HG03571 (cell line): ENCODE results near the gene ARL8B.

Experiments used
- ATAC-seq: cut with Tn5 transposase; IDR thresholded peaks from one replicate; pipeline ENCODE4 v1.9.1; 2021; ENCODE audit not compliant: unreplicated experiment

ARL8B gene

DNA sequence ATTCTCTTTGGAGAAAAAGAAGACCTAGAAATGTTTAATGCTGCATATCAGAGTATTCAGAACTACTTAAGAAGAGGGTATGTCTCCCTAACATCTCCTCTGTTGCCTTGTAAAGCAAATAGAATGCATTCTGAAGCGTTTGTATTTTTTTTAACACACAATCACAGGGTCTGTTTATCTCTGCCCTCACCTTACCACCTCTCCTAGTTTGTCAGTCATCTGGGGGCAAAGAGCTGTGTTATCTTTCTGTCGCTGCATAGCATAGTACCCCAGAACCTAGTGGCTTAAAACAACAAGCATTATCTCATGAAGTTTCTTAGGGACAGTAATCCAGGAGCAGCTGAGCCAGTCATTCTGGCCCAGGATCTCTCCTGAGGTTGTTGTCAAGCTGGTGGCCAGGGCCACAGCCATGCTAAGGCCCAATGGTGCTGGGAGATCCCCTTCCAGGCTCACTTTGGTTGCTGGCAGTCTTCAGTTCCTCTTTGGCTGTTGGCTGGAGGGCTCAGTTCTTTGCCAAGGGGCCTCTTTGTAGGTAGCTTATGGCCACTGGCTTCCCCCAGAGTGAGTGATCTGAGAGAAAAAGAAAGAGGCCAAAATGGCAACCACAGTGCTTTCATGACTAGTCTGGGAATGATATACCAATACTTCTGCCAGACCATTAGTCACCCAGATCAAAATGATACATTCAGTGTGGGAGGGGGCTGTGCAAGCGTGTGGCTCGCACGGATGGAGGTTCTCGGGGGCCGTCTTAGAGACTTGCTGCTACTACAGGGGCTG is 83.3 kb downstream of the ARL8B start:
- ATAC-seq: peak; percentile 100

DNA sequence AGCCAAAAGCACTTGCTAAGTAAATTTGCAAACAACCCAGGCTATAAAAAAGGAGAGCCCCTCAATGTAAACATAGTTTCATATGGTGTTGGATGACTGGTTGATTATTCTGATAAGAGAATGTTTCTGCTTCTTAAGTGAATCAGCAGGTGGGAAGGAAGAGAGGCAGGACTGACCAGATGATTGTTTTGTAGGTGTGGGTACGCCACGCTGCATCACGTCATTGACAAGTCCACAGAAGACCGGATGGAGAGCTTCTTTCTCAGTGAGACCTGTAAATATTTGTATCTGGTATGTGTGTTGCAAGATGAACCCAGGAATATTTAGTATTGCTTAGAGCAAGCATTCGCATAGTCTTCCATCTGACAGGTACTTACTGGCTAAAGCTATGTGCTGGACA is 88.8 kb downstream of the ARL8B start:
- ATAC-seq: no peak

DNA sequence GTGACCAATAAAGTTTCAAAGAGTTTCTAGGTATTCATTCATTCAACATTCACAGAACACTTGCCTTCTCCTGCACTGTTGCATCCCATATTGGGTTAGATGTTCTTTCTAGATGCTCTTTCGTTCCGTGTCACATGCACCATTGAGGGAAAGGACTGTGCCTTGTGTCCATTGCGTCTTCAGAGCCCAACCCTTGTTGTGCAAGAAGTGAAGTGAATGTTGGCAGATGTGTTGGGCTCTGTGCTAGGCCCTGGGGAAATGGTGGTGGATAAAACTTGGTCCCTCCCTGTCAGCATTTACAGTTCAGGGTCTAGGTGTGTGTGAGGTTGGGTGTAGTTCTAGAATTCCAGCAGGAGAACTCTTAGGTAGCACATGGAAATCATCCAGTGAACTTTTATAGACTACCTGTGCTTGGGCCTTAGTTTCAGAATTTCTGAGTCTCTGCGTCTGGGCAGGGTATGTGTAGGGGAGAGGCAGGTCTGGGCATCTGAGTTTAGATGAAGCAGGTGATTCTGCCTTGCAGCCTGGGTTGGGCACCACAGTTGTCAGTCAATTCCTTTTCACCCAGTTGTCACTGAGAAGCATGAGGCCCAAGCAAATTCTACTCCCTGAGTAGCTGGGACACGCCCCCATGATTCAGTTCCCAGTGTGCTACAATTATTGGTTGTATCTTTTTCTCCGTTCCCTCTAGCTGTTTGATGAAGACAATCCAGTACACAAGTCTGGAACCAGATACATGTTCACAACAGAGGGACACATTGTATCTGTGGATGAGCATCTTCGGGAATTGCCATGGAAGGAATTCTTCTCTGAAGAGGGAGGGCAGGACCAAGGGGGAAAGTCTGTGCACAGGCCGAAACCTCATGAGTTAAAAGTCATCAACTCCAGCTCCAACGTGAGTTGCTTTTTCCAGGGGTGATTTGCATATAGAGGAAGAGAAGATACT is 90.8 kb downstream of the ARL8B start:
- no peak for ATAC-seq

DNA sequence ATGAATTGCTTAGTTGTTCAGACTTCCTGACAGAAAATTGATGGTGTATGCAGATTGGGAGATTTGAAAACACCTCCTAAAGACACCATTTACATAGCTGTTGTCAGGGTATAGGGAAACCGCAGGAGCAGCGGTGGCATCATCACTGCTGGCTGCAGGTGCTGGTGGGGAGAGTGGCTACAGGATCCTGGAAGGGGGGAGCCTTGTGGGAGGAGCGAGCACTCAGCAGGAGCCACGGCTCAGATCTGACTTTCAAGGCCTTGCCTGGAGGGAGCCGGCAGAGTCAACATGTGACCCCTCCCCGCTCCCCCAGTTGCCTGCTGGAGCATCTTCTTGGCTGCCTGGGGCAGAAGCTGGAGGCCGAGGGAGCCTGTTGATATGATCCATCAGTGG is 91.5 kb downstream of the ARL8B start:
- ATAC-seq: no peak

DNA sequence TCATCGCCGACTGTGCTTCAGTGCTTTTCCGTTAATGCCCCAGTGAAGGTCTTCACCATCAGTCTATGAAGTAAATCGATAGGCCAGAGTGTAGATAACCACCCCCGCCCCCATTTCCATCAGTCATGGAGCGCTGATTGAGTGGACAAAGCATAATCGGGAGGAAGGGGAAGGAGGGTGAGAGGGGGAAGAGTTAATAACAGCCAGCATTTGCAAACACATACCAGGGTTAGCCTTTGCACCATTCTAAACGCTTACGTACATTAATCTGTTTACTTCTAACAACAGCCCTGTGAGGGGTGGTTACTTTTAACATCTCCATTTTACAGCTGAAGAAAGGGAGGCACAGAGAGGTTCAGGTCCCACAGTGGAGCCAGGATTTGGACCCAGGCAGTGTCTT is 92.3 kb downstream of the ARL8B start:
- ATAC-seq: no peak

DNA sequence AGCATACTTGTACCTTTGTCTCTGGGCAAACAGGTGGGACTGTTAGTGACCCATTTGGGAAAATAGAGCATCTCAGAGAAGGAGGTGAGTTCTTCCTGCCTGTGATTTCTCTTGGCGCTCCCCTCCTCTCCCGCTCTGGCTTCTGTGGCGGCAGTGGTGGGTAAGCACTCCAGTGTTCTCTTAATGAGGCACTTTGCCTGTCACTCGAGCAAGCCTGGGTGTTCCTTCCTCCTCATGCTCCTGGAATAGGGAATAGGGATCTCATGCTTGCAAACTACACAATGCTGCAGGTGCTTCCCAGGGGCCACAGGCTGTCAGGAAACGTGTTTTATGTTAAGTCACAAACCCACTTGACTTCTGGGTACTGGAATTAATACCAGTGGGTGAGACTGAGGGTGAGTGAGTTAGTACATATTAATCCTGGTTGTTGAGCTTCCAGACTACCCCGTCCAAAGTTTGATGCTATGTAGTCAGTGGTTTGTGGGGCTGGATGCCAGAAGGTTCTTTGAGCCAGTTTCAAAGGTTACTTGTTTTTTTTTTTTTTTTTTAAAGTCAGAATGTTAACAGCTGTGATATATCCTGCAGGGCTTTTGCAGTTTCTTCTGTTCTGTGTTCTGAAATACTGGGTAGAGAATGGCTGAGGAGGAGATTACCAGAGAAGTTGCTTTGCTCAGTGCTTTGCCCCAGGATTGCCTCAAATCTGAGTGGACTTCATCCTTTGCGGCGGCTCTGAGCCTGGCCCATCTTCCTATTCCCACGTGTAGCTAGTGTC is 95.9 kb downstream of the ARL8B start:
- no peak for ATAC-seq

DNA sequence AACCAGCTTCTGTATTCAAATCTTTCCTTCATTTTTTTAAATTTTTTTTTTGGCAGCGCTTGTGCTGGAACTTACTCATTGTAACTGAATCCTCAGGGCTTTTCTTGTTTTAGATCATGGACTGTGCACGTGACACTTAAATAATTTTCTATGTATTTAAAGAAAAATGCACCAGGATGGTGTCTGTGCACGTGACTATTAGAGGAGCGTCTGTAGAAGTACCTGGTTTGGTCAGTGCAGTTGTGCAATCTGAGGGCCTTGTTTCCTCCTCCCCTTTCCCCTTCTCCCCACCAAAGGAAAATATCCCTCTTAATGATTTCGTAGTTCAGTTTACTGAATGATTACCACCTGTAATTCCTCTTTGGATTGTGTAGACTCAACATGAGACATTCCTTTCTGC is 96.7 kb downstream of the ARL8B start:
- no peak for ATAC-seq

DNA sequence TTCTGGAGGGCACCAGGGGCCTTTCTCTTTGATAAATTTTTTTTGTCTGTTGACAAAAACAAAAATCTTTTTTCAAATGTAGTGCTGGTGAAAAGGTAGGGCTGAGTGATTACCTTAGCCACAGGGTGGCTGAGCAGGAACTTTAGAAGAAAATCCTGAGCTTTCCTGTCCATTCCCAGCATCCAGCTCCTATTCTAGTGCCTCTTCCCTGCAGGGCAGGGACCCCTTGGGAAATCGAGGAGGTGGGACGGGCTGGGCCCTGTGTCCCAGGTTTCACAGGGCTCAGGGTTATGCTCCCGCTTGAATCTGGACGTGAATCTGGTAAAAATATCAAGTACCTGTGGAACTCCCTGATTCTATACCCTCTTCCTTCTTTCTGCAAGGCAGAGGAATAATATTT is 97.1 kb downstream of the ARL8B start:
- no peak for ATAC-seq

DNA sequence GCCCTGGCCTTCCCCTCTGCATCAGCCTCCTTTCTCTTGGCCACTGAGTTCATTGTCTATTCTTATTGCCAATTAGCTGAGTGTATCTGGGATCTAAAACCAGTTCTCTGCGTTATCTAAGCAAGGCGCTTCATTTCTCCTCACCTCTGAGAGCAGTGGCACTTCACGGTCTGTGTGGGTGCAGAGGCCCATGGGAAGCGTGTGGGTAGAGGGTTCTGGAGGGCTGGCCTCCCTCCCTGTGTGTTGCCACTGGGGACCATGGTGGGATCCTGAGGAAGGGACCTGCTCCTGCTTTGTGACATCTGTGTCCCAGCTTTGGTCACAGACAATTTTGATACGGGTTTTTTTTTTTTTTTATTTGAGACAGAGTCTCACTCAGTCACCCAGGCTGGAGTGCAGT is 98.1 kb downstream of the ARL8B start:
- no peak for ATAC-seq

DNA sequence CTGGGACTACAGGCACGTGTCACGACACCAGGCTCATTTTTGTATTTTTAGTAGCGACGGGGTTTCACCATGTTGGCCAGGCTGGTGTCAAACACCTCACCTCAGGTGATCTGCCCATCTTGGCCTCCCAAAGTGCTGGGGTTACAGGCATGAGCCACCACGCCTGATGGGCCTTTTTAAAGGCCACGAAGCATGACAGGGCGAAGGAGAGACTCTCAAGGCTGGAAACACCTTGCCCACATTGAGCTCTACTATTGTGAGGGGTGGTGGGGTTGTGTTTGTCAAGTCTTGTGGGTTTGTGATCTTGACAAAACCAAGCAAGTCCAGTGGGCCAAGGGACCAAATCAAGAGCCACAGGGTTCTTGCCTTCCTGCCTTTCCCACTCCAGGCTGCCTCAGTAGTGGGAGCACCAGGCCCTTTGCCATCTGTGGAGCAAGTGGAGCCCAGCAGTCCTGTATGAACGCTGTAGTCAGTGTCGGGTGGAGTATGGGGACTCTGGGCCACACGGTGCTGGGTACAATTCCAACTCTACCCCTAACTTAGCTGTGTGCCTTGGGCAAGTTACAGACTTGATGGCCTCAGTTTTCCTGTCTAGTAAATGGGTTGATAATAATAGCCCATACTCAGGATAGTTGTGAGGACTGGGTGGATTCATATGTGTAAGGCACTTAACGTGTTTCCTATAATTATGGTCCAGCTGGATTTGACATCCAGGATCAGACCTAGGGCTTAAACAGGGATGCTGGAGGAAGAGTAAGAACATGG is 98.8 kb downstream of the ARL8B start:
- no peak for ATAC-seq

DNA sequence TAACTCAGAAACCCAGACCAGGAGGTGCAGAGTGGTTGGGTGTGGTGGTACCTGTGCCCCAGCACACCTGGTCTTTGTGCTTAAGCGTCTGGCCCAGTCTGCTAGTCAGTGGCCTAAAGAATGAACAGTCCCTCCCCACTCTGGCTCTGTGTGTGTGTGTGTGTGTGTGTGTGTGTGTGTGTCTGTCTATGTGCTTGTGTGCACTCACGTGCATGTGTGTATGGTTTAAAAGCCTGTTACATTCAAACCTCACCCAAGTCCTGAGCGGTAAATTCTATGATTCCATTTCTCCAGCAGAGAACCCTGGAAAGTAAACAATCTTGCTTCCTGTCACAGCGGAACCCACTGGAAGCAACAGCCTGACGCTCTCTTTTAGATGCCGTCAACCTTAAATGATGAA is 99.6 kb downstream of the ARL8B start:
- ATAC-seq: no peak

DNA sequence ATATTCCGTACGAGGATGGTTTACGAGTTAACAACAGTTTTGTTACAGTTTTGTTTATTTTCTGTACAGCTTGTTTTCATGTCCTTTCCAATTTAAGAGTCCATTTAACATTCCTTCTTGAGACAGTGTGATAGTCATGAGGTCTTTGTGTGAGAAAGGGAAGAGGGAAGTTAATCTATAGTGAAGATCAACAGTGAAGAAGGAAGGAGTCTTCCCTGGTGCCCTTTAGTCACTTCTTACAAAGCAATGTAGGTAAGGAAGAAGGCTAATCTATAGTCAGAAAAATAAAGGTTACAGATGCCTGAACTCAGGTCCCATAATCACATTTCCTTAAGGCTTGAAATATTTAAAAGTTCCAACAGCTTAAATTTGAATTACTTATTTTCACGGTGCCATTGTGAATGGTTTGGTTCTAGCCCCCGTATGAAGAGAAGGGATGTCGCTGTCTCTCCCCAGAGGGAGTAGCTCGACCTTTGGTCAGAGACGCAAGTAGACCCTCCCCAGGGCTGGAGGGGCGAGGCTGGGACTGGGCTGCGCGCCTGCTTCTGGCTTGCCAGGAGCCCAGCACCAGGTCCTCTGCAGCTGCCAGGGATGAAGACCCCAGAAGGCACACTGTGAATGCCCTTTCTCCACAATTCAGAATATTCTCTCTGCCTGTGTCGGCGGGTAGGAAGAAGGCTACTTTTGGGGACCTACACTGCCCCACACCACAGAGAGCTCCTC is 100.4 kb downstream of the ARL8B start:
- ATAC-seq: no peak

DNA sequence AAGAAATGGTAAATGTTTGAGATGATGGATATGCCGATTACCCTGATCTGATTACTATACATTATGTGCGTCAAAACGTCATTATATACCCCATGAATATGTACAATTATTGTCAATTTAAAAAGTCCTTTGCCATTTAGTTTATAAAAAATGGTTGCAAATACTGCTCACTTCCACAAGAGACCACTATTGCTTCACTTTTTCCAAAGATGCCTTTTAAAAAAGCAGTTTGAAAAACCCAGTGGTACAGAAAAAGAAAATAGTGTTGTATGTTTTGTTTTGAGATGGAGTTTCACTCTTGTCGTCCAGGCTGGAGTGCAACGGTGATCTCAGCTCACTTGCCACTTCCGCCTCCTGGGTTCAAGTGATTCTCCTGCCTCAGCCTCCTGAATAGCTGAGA is 104.7 kb downstream of the ARL8B start:
- ATAC-seq: no peak

DNA sequence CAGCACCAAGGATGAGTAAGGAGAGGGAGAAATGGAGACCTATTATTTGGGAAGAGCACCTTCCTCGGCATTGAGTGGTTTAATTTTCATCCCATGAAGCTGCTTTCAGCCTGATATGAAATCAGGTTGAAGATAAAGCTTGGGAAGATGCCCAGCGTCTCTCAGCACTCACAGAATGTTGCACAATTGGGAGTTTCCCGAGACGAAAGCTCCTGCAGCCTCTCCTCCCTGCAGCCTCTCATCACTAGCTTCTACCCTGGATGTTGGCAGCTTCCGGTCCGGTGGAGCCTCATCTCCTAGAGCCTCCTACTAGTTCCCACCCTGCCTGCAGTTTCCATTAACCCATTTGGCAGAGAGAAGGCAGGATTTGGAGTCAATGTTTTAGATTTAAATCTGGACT is 105.7 kb downstream of the ARL8B start:
- ATAC-seq: no peak

DNA sequence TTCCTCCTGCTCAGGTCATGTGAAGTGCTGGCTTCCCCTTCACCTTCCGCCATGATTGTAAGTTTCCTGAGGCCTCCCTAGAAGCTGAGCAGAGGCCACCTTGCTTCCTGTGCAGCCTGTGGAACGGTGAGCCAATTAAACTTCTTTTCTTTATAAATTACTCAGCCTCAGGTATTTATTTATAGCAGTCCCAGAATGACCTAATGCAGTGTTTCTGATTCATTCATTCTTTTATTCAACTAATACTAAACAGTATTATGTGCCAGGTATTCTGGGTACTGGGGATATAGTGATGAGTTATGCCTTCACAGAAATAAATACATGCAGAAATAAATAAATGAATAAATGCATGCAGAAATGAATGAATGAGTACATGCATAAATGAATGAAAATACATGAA is 107.3 kb downstream of the ARL8B start:
- ATAC-seq: no peak
